CD4-positive, alpha-beta T cell treated with Interleukin-15 for 4 hours (primary cell): Measurements from ENCODE around the gene OGFR.

Experiments
- DNase-seq: peaks from one replicate; pipeline ENCODE4 v3.0.0-alpha.2; 2020; ENCODE audit warnings: low spot score

OGFR gene

DNA sequence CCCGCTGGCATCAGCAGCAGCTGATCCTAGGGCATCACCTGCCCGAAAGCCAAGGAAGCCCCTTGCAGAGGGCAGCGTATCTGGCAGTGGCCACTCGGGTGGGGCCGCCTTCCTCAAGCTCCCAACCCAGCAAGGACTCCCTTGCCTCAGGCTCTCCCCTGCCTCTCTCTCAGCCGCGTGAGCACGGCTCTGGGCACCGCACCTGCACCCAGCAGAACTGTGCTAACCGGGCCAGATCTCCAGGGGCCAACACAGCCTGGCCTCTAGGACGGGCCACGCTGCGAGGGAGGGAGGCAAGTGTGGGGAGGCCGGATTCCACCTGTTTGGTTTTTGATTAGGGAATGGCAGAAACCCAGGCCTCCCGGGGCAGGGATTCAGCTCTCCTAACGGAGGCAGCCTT lies 20.1 kb upstream of the OGFR start:
- DNase-seq = no peak

DNA sequence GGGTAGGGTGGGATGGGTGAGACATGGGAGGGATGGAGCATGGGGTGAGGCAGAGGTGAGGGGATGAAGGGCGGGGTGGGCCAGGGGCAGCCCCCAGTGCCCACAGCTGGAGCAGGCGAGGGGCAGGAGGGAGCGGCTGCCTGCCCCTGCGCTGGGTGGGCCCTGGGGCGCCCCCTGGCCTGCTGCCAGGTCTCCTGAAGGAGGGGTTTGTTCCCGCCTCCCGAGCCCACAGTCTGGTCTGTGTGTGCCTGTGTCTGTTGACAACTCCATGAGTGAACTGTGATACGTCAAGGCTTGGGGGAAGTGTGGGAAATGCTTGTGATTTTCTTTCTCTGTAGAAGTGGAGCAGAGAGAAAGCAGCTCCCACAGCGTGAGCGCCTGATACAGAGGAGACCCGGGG lies 19.2 kb upstream of the OGFR start:
- DNase-seq = no peak

DNA sequence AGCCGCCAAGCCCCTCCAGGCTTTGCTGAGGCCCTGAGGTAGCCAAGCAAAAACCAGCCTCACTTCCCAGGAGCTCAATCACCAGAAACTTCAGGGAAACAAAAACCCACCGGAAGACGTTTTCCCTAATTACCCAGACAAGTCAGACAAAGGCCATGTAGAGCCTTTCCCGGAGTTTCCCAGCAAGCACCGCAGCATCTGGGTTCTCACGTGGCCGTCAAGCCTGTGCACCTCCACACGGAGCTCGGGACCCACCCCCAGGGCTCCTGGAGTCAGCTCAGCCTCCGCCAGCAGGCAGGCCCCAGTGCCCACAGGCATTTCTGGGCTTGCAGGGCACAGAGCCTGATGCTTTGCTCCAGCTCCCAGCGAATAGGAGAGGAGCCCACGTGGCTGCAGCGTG lies 18.5 kb upstream of the OGFR start:
- DNase-seq = no peak

DNA sequence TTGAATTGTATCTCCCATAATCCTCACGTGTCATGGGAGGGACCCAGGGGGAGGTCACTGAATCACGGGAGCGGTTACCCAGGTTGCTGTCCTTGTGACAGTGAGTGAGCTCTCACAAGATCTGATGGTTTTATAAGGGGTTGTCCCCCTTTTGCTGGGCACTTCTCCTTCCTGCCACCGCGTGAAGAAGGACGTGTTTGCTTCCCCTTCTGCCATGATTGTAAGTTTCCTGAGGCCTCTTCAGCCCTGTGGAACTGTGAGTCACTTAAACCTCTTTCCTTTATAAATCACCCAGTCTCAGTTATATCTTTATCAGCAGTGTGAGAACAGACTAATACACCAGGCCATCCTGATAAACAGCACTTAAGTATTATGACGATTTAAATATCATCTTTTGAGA lies 17.3 kb upstream of the OGFR start:
- no peak for DNase-seq

DNA sequence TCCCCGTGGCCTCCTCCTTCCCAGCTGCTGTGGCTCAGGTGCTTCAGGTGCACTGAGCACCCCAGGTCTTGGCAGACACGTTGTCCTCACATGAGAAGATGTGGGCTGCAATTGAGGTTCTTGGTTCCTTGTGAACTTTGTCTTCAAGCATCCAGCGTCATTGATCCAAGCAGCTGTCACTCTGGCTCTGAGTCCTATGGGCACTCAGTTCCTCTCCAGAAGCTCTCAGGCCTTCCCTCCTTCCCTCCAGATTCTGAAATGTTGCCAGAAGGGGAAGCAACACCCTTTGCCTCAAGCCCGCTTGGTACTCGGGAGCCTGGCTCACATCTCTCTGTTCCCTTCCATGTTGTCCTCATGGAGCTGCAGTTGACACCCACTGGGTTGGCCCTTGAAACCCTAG lies 16.8 kb upstream of the OGFR start:
- DNase-seq = no peak

DNA sequence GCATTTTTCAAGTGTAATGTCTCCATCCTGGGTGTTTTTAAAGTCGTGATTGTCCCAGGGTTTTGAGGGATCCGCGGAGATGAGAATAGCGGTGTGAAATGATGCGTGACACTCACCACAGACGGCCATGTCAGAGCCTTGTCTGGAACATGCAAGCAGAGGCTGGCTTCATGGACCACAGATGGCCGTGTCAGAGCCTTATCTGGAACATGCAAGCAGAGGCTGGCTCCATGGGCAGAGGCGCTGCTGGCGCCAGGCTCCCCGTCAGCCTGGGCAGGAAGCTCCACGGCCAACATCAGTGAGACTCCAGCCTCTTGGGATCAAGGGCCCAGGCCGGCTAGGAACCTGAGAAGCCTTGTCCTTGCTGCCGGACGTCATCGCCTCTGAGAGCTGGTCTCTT lies 16.0 kb upstream of the OGFR start:
- no peak for DNase-seq

DNA sequence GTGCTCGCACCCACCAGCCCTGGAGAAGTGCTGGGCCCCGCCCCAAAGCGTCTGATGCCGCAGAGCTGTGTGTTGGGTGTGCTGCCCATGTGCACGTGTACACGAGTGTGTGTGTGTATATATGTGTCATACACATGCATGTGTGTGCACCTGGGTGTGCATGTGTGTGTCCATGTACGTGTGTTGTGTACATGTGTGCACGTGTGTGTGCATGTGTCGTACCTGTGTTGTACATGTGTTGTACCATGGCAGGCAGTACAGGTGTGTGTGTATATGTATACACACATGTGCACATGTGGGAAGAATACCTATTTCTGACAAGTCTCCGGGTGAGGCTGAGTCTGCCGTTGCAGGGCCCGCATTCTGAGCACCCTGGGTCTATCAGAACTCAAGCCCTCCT lies 14.6 kb upstream of the OGFR start:
- no peak for DNase-seq

DNA sequence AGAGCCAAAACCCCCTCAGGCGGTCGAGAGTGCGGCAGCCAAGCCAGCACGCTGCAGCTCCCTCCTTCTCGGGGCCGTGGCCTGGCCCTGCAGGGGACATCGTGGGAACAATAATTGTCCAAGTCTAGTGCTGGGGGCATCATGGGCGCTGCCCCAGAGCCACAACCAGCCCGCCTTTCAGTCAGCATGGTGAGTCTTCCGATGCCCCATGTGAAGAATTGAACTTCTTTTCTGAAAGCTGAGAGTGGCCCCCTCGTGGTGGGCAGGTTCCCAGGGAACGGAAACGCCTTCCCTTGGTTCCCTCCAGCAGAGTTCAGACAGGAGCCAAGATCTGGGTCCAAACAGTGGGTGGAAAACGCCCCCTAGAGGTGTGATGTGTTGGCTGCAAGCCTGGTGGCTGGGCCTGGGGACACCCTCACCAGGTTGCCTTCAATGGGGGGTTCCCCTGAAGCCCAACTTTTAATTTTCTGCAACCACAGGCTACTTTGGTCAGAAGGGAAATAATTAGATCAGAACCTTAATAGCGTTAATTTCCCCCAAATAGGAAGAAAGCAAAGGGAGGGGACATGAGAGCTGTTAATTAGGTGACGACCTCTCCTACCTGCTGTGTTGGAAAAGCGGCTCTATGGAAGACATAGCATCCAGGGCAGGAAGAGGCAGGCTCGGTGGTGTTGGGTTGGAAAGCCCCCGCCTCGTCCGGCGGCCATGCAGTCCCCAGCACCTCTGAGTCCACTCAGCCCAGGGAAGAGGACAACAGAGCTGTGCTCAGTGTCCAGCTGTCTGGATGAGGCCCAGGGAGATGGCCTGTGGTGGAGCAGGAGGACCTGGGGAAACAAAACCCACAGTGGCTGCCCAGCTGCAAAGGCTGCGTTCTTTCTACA lies 13.1 kb upstream of the OGFR start:
- peak; percentile 78 for DNase-seq

DNA sequence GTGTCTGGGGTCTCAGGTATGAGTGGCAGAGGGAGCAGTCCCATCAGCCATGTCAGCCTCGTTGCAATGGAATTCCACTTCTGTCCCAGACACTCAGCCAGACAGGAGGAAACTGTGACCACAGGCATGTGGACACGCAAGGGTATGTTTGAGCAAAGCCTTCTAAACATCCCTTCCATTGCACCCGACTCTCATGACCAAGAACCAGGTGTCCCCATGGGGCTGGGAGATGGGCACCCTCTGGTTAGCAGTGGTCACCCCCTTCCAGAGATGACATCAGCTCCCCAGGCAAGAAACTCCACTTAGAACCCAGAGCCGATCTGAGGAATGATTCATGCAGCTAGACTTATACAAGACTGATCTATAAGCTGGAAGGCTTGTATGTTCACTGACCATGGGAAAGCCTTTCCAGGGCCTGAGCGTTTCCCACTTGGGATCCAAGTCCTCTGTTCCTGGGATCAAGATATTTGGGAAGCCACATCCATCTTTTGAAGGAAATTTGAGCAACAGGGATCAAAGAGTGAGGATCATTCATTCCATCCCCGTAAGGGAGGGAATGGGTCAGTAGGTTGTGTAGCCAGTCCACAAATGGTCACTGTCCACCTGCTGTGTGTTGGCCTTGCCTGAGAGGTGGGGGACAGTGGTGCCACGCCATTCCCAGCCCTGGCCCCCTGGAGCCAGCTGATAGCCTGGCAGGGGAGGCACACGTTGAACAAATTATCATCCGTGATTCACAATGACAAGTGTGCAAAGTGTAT lies 12.3 kb upstream of the OGFR start:
- no peak for DNase-seq

DNA sequence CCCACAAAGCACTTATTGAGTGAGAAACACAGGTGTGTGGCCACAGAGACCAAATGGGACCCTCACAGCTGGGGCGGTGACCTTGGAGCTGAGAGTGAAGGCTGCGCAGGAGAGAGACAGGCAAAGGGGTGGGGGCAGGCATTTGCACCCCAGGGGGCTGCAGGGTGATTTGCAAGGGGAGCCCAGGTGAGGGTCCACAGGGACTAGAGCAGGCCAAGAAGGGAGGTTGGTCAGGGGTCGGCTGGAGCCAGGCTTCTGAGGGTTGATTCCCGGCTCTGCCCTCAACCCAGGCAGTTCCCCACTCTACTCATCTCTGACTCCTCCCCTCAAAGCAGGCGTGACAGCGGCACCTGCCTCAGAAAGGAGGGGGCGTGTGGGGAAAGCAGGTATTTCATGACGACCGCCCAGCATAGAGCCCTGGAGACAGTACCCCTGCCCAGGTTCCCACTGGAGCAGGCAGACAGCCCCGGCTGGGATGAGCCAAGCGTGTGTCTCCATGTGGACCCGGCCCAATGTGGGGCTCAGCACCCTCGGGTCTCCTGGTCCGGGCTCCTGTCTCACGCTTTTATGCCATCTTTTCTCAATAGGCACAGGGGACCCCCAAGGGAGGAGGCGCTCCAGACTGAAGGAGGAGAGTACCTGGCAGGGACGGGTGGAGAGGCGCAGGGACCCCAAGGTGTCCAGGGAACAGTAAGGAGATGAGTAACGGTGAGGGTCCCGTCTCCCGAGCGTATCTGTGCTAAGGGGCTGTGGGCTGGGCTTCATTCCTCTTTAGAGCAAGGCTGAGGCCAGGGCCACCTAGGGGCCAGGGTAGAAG lies 11.5 kb upstream of the OGFR start:
- DNase-seq = no peak

DNA sequence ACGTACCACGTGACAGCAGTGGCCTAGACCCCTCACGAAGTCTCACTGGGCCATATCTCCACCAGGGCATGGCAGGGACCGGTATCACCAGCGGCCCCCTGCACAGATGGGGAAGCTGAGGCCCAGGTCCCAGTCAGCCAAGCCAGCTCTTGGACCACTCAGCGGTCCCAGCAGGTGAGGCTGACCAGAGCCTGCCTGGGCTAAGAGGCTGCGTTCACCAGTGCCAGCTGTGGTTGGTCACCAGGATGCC lies 11.0 kb upstream of the OGFR start:
- DNase-seq = no peak

DNA sequence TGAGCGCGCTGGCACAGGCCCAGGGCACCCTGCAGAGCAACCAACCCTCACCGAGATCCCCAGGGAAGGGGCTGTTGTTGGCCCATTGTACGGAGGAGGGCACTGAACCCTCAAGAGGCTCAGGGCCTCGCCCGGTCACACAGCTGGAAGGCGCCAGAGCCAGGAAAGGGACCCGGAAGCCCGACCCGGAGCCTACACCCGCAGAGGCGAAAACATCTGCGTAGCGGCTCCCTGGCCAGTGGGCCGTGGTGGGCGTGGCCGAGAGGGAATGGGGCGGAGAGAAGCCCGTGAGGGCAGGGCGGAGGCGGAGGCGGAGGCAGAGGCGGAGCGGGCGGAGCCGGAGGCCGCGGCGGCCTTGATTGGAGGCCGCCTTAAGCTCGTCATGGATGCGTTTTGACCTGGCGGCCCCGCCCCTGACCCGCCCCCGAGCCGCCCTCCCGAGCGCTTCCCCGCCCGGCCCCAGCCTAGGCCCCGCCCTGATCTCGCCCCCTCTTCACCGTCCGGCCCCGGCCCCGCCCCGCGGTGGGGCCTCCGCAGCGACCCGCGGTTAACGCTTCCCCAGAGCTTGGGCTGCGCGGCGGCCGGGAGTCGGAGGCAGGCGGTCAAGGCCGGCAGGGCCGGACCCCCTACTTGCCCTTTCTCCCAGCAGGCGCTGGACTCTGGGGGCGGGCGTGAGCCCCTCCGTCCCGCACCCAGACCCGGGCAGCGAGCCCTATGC lies 10.5 kb upstream of the OGFR start:
- peak; percentile 94 for DNase-seq

DNA sequence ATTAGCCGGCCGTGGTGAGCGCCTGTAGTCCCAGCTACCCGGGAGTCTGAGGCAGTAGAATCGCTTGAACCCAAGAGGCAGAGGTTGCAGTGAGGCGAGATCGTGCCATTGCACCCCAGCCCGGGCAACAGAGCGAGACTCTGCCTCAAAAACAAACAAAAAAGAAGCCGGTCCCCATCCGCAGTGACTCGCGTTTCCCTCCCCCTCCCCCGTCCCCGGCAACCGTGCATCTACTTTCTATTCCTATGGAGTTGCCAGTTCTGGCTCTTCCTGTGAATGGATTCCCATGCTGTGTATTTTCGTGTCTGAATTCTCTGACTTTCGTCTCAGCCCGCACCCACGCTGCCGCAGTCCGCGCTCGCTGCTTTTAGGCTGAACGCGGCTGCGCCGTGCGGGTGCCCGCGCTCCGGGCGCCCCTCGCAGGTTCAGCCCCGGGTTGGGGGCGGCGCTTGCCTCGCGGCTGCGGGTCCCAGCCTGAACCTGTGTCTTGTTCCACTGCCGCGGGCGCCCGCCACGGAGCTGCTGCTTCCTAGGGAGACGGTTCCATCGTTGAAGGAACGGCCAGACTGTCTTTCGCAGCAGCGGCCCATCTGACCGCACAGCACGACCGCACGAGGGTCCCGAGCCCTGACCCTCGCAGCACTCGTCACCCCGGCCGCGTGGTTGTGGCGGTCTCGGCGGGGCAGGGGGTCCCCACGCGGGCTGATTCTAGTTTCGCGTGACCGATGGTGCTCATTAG lies 9.4 kb upstream of the OGFR start:
- DNase-seq = peak; percentile 43

DNA sequence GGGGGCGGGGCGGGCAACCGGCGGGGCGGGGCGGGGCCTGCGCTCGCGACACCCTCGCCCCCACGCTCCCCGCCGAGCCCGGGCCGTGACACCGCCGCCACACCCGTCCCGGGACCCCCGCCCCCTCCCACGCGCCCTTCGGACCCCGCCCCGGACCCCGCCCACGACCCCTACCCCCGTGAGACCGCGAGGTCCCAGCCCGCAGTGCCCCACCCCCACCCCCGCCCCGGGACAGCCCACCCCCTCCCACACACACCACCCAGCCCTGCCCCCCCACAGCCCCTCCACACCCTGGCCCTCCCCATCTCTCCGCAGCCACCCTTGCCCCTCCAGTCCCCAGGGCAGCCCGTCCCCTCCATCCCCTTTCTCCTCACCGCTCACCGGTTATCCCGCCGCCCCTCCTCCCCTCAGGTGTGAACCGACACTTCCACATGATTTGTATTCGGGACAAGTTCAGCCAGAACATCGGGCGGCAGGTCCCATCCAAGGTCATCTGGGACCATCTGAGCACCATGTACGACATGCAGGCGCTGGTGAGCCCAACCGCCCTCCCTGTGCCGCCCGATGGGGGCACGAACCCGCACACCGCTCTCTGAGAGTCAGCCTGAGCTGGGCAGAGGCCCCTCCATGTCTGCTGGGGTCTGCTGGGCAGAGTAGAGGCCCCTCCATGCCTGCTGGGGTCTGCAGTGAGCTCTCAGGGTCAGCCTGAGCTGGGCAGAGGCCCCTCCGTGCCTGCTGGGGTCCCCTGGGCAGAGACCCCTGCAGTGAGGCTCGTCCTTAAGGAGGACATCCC lies 7.7 kb upstream of the OGFR start:
- DNase-seq = no peak

DNA sequence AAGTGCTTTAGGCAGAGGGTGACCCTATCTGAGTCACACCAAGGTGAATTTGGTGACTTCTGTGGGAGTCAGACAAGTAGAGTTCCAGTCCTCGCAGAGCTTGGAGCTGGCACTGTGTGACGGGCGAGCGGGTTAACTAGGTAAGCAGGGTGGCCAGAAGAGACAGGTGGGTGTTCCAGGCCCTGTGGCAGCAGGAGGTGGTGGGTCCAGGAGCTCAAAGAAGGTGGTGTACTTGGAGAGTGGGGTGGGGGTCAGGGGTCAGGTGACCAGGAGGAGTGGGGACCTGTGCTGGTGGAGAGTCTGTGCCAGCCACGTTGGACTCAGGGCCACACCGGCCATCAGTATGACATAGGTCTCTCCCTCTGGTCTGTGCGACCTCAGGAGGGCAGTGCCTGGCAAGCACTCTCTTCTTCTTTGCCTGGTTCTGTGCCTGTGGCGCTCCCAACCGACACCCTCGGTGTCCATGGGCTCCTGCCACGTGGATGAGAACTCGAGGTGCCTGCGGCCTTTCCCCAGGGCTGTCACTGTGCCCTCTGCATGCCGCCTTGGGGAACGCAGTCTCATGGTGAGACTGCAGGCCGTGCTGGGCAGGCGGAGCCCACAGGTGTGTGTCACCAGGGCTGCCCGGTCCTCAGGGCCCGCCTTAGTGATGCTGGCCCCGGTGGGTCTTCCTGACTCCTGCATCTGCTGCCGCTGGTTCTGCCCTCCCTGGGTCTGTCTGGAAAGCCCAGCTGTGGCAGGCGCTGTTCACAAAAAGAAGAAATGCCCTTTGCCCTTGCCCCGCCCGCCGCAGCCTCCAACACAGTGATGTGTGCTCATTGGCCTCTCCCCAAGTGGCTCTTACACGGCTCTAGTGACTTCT lies 6.7 kb upstream of the OGFR start:
- no peak for DNase-seq

DNA sequence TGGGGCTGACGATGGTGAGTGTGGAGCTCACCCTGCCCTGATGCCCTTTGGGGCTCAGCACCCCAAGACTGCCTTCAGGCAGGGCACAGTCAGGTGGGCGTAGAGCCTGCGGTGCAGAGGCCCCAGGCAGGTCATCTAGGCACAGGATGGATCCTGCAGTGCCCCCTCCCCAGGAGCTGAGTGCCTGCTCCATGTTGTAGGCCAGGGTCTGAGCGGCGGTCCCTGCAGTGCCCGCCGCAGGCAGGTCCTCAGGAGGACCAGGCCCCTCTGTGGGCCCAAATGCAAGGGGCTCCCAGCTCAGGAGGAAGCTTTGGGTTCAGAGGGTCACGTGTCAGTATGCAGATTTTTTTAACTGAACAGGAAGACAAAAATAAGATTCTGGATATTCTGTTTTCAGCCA lies 5.6 kb upstream of the OGFR start:
- no peak for DNase-seq

DNA sequence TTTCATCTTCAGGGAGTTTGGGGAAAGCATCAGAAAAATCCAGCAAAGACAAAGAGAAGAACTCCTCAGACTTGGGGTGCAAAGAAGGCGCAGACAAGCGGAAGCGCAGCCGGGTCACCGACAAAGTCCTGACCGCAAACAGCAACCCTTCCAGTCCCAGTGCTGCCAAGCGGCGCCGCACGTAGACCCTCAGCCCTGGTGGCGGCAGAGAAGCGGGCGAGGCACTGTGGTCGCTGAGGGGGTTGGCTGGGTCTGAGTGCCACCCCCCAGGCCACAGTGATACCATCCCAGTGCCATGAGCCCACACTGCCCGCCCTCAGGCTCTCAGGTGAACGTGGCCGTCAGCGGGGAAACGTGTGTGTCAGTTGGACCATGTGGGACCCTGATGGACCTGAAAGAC lies 5.2 kb upstream of the OGFR start:
- DNase-seq = no peak

DNA sequence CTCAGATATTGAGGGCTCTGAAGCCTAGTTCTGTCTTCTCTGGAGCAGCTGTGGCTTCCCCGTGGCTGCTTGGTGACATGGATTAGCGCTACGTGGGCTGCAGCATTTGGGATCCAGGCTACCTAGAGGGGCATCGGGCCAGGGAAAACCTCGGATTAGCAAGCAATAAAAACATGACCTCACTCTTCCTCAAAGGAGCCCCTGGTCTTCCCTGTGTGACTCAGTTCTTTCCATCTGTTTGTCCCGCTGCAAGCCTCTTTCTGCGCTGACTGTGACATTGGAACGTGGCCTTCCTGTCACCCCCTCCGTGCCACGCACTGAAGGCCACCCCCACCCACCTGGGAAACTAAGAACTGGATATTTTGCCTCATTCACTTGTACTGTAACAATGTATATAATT lies 4.8 kb upstream of the OGFR start:
- no peak for DNase-seq

DNA sequence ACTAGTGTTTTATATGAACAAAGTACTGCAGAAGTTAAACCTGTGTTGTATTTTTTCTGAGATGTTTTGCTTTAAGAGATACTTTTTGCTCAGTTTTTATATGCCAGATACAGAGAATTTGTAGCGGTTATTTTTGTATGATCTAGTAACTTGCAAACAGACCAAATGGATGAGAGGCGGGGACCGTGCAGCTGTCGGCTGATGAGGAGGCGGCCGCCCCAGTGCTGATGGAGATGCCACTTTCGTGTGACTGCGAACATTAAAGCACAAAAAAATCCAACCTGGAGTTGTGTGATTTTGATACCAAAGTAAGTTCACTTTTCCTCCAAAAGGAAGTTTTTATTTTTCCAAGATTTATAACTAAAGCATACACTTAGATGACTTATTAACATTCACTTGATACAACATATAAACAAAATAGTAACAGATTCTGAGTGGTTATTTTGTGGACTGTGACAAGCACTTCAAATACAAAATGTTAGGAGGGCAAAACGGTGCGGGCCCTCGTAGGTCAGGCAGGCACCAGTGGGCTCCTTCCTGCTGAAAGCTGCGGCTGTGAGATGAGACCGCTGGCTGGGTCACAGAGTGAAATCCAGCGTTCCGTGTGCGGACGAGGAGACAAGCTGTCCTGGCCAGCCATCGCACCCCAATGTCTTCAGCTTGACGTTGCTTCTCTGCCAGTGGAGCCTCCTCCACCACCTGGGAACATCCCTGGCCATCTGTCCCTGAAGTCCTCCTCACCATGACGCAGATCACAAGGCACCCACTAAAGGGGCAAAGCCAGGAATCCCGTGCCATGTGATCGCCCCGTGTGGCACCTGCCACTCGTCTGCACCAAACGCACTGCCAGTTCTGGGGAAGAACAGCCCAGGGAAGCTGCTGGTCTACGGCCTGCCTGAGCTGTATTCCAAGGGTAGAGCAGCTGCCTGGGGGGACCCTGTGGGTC lies 4.0 kb upstream of the OGFR start:
- DNase-seq = no peak
